ENCODE results near the gene CPSF3.

Gene CPSF3

GRCh38 chr2:9398881-9399780 lies 24.3 kb upstream of the CPSF3 start:
- TF ChIP-seq, protein P1, sequence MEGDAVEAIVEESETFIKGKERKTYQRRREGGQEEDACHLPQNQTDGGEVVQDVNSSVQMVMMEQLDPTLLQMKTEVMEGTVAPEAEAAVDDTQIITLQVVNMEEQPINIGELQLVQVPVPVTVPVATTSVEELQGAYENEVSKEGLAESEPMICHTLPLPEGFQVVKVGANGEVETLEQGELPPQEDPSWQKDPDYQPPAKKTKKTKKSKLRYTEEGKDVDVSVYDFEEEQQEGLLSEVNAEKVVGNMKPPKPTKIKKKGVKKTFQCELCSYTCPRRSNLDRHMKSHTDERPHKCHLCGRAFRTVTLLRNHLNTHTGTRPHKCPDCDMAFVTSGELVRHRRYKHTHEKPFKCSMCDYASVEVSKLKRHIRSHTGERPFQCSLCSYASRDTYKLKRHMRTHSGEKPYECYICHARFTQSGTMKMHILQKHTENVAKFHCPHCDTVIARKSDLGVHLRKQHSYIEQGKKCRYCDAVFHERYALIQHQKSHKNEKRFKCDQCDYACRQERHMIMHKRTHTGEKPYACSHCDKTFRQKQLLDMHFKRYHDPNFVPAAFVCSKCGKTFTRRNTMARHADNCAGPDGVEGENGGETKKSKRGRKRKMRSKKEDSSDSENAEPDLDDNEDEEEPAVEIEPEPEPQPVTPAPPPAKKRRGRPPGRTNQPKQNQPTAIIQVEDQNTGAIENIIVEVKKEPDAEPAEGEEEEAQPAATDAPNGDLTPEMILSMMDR (IDR thresholded peaks at IDR 0.05): no peak

GRCh38 chr2:9400268-9401058 lies 23.0 kb upstream of the CPSF3 start:
- TF ChIP-seq, protein P1 (IDR thresholded peaks at IDR 0.05): no peak

DNA sequence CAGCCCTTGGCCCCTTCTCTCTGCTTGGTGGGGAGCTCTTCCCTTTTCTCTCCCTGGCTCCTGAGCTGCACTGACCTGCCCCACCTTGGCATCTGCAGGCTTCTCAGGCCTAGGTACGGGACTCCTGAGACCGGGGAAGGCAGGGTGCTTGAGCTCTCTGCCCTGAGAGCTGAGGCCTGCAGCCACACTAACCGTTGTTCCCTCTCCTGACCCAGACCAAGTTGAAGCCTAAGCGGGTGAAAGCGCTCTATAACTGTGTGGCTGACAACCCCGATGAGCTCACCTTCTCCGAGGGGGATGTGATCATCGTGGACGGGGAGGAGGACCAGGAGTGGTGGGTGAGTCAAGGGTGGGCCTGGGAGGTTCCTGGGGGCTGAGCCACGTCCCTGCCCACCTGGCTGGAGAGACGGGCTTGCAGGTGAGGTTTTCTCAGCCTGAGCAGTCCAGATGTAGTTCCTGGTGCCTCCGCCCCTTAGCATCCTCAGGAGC lies 22.4 kb upstream of the CPSF3 start:
- TF ChIP-seq, protein P1 (IDR thresholded peaks at IDR 0.05): no peak

GRCh38 chr2:9401646-9402371 lies 21.6 kb upstream of the CPSF3 start:
- TF ChIP-seq, protein P1 (IDR thresholded peaks at IDR 0.05): no peak

GRCh38 chr2:9403924-9404323 lies 19.5 kb upstream of the CPSF3 start:
- TF ChIP-seq, protein P1 (IDR thresholded peaks at IDR 0.05): no peak

DNA sequence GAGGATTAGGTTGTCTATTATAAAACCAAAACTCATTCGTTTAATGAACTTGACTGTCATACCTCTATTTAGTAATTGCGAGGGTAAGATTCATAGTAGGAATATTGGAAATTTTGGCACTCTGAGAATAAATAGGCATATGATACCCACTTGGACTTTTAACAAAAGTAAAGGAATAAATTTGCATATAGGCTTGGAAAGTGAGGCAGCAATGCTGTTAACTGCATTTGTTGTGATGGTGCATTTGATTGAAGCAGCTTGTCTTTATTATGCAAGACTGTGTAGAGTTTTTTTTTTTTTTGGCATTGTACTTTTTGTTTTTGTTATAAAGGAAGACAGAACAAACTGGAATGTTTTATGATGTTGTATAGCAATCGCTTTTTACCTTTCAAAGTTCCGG lies 19.0 kb upstream of the CPSF3 start:
- TF ChIP-seq, protein P1 (IDR thresholded peaks at IDR 0.05): no peak

- TF ChIP-seq, protein P1 (IDR thresholded peaks at IDR 0.05): no peak
Measured at GRCh38 chr2:9405636-9406035, 17.8 kb upstream of the CPSF3 start.

Measured in LNCAP (cell line).